Keratinocyte (primary cell): Measurements from ENCODE around the gene CGB5.
"Not testable (repeated sequence)": the region's sequence is repeated elsewhere in the genome, so short reads cannot be mapped to it uniquely, and the experiment has no call there.

Experiments used
- CTCF ChIP-seq, 3 experiments: IDR thresholded peaks in 1 of 3; conservative IDR thresholded peaks in 1 of 3; optimal IDR thresholded peaks in 1 of 3; 2 replicates in 2 of 3; 3 replicates in 1 of 3; pipeline versions ENCODE3 to v1.5.1; 2011; ENCODE audit warnings: low read length in 3 of 3, mild to moderate bottlenecking in 3 of 3, moderate library complexity in 2 of 3, control low read depth in 1 of 3, inconsistent platforms in 1 of 3; ENCODE audit not compliant: insufficient read depth in 2 of 3; ENCODE audit errors: extremely low read depth in 1 of 3
- EZH2 ChIP-seq: IDR thresholded peaks from one replicate; pipeline ENCODE4 v1.6.1; 2012; ENCODE audit warnings: inconsistent platforms, mild to moderate bottlenecking, low read length, moderate library complexity

GRCh38 chr19:49018388-49019241, 25.0 kb upstream of the CGB5 start:
- not testable (repeated sequence) for TF ChIP-seq CTCF (optimal IDR thresholded peaks at IDR 0.05 in 1 of 3, IDR thresholded peaks at IDR 0.05 in 1 of 3, conservative IDR thresholded peaks at IDR 0.05 in 1 of 3; ENCODE audit: extremely low read depth in 1 of 3, insufficient read depth in 2 of 3, low read length in 3 of 3); EZH2
